NCI-H187 (cell line): Measurements from ENCODE around the gene STX16.
"Not testable (repeated sequence)": the region's sequence is repeated elsewhere in the genome, so short reads cannot be mapped to it uniquely, and the experiment has no call there.

ENCODE experiments used
- DNase-seq, 2 experiments: peaks; one replicate each; lab custom pipeline; 2025; lab: John Stamatoyannopoulos, UW

STX16 gene

DNA sequence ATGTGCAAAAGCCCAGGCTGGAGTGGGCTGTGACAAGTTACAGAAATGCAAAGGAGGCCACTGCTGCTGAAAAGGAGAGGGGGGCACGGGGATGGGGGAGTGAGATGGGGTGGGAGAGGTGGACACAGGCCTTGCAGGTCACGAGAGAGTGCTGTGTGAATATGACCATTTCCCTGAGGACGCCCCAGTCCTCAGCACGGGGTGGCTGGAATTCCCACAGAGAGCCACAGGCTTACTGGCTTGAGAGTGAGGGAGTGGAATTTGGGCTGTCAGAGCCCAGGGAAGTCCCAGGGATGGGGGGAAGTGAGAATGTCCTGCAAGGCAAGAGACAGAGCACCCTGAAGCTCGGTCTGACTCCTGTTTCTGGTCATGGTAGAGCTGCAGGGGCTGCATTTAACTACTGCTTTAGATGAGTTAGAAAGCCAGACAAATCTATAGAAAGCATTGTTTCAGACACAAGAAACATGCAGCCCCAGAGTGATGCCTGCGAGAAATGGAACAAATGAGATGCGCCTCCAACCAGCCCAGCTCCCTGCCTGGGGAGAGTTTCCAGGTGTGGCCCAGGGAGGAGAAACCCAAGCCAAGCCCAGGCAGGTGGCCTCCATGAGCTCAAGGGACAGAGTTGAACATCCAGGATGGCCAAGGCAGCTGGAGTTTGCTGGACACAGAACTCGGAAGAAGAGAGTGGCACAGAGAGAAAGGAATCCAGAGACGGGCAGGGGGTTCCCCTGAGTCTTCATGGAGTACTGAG is 72.0 kb downstream of the STX16 start:
- no peak for DNase-seq

DNA sequence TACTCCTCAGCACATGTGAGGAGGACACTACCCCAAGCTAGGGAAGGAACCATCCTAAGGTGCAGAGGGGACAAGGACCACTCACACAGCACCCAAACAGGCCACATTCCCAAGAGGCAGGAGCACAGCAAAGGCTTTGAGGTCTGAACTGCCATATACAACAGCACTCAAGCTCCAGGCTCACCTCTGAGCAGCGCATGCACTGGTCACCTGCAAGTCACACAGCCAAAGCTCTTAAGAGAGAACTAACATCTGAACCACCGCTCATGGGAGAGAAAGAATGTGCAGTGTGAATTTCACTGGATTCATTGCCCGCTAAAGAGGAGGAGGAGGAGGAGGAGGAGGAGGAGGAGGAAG is 72.5 kb downstream of the STX16 start:
- DNase-seq: no peak

DNA sequence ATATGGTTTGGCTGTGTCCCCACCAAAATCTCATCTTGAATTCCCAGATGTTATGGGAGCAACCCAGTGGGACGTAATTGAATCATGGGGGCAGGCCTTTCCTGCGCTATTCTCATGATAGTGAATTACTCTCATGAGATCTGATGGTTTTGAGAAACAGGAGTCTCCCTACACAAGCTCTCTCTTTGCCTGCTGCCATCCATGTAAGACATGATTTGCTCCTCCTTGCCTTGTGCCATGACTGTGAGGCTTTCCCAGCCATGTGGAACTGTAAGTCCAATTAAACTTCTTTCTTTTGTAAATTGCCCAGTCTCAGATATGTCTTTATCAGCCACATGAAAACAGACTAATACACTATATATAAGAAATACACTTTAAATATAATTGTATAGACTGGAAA is 75.1 kb downstream of the STX16 start:
- DNase-seq: not testable (repeated sequence)
